GDM1 (cell line): Measurements from ENCODE around the gene ZNF512B.

ENCODE experiments used
- DNase-seq: peaks from one replicate; lab custom pipeline; 2025; lab: John Stamatoyannopoulos, UW

ZNF512B gene

GRCh38 chr20:63947638-63948456, 21.9 kb downstream of the ZNF512B start:
- DNase-seq, result no peak

GRCh38 chr20:63946986-63947637, 22.6 kb downstream of the ZNF512B start:
- DNase-seq, result no peak

GRCh38 chr20:63945921-63946920, 23.5 kb downstream of the ZNF512B start:
- DNase-seq, result no peak

- no peak for DNase-seq
These were observed 24.6 kb downstream of the ZNF512B start for GRCh38 chr20:63945031-63945658.

- no peak for DNase-seq
These were observed 25.4 kb downstream of the ZNF512B start for GRCh38 chr20:63944078-63944941.

GRCh38 chr20:63943808-63944077, 26.0 kb downstream of the ZNF512B start:
- no peak for DNase-seq

- no peak for DNase-seq
These were observed 26.5 kb downstream of the ZNF512B start for GRCh38 chr20:63942969-63943807.

- DNase-seq, result no peak
These were observed 27.3 kb downstream of the ZNF512B start for GRCh38 chr20:63942250-63942951.

- no peak for DNase-seq
These were observed 28.2 kb downstream of the ZNF512B start for GRCh38 chr20:63941282-63942081.

GRCh38 chr20:63940472-63941266, 29.1 kb downstream of the ZNF512B start:
- DNase-seq, result no peak

GRCh38 chr20:63940071-63940471, 29.7 kb downstream of the ZNF512B start:
- DNase-seq, result no peak

GRCh38 chr20:63939061-63939935, 30.4 kb downstream of the ZNF512B start:
- DNase-seq, result no peak

- DNase-seq, result no peak
These were observed 32.1 kb downstream of the ZNF512B start for GRCh38 chr20:63937596-63937995.

- DNase-seq, result no peak
These were observed 34.3 kb downstream of the ZNF512B start for GRCh38 chr20:63935447-63935846.

GRCh38 chr20:63934271-63935068, 35.3 kb downstream of the ZNF512B start:
- DNase-seq, result no peak

- DNase-seq, result no peak
These were observed 36.1 kb downstream of the ZNF512B start for GRCh38 chr20:63933646-63934045.
